Measurements from ENCODE around the gene MYL2.

GRCh38 chr12:110960795-110961194 is 40.4 kb upstream of the MYL2 start:
- TF ChIP-seq CTCF (IDR thresholded peaks at IDR 0.05), result no peak
- no peak for TF ChIP-seq ZFX (IDR thresholded peaks at IDR 0.05; ENCODE audit: borderline replicate concordance)

All from 22Rv1 (cell line).